WERI-Rb-1 (cell line): Measurements from ENCODE around the gene C18orf32.

Experiments used
- DNase-seq: peaks from one replicate; pipeline ENCODE4 v3.0.0-alpha.2; 2020
- H3K27ac ChIP-seq: fragments of 250-450 bp; sonication (Bioruptor Pico); 2 replicates; pipeline ENCODE4 v1.5.1; 2020; ENCODE audit warnings: mild to moderate bottlenecking, moderate library complexity
- H3K27me3 ChIP-seq: fragments of 250-450 bp; sonication (Bioruptor Pico); 2 replicates; pipeline ENCODE4 v1.5.1; 2021; ENCODE audit warnings: mild to moderate bottlenecking, low read depth, moderate library complexity; ENCODE audit not compliant: insufficient read depth, severe bottlenecking
- H3K36me3 ChIP-seq: fragments of 250-450 bp; sonication (Bioruptor Pico); 2 replicates; pipeline ENCODE4 v1.5.1; 2020; ENCODE audit warnings: mild to moderate bottlenecking, moderate library complexity
- H3K4me3 ChIP-seq: 2 replicates; pipeline ENCODE4 v1.5.1; 2011; ENCODE audit warnings: low read depth, mild to moderate bottlenecking, control low read depth, low read length
- H3K9me3 ChIP-seq: fragments of 250-450 bp; sonication (Bioruptor Pico); 2 replicates; pipeline ENCODE4 v1.5.1; 2021; ENCODE audit warnings: mild to moderate bottlenecking, moderate library complexity; ENCODE audit not compliant: severe bottlenecking
- TF ChIP-seq, protein P1 (sequence below): IDR thresholded peaks from 2 replicates; pipeline ENCODE4 v1.5.1; 2011; ENCODE audit warnings: low read depth, mild to moderate bottlenecking, control low read depth, inconsistent platforms, low read length

Gene C18orf32

DNA sequence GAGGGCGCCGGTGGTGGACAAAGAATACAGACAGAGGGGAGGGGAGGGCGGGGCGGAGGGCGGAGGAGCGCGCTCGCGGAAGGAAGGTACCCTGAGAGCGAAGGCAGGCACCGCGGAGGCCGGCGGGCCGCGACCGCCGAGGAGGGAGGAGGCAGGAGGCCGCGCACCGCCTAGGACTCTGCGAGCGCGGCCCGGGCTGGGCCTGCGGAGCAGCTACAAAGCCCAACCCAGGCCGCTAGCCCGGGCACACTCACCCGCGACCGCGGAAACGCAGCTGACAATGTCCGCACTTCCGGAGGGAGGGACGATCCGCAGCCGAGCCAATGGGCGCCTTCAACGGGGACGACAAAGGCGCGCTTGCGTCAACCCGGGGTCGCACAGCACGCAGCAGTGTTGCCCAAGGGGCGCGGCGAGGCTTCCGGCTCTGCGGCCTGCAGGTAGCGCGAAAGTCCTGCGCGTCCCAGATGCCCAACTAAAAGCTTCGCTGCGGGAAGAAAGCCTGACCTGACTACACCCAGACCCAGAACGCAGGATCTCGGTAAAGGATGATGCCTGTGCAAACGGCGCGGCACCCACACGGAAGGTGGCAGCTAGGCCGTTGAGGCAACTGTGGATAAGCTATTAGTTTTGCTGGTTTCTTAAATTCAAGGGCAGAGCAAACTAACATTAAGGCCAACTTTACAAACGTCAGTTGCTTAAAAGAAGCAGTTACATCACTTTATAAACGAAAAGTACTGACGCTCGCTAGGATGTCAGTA lies at the start of gene C18orf32:
Gene C18orf32 (minus strand): TSS at position 282 of the 758 bp plus-strand sequence. CDS start 3,486 bp downstream, outside the sequence.
- no peaks in the 10 kb centered on the region for H3K9me3 ChIP-seq
- TF ChIP-seq, protein P1, sequence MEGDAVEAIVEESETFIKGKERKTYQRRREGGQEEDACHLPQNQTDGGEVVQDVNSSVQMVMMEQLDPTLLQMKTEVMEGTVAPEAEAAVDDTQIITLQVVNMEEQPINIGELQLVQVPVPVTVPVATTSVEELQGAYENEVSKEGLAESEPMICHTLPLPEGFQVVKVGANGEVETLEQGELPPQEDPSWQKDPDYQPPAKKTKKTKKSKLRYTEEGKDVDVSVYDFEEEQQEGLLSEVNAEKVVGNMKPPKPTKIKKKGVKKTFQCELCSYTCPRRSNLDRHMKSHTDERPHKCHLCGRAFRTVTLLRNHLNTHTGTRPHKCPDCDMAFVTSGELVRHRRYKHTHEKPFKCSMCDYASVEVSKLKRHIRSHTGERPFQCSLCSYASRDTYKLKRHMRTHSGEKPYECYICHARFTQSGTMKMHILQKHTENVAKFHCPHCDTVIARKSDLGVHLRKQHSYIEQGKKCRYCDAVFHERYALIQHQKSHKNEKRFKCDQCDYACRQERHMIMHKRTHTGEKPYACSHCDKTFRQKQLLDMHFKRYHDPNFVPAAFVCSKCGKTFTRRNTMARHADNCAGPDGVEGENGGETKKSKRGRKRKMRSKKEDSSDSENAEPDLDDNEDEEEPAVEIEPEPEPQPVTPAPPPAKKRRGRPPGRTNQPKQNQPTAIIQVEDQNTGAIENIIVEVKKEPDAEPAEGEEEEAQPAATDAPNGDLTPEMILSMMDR = peak; percentile 17; the same call in 1 of the 2 replicates
- peak; percentile 98 for DNase-seq
- H3K4me3 ChIP-seq = peak within 1 kb of the TSS; percentile 93
- no peaks in the 10 kb centered on the region for H3K27me3 ChIP-seq
- H3K36me3 ChIP-seq = peaks cover 67% of the 10 kb centered on the region
- H3K27ac ChIP-seq = peak within 1 kb of the TSS; percentile 91

DNA sequence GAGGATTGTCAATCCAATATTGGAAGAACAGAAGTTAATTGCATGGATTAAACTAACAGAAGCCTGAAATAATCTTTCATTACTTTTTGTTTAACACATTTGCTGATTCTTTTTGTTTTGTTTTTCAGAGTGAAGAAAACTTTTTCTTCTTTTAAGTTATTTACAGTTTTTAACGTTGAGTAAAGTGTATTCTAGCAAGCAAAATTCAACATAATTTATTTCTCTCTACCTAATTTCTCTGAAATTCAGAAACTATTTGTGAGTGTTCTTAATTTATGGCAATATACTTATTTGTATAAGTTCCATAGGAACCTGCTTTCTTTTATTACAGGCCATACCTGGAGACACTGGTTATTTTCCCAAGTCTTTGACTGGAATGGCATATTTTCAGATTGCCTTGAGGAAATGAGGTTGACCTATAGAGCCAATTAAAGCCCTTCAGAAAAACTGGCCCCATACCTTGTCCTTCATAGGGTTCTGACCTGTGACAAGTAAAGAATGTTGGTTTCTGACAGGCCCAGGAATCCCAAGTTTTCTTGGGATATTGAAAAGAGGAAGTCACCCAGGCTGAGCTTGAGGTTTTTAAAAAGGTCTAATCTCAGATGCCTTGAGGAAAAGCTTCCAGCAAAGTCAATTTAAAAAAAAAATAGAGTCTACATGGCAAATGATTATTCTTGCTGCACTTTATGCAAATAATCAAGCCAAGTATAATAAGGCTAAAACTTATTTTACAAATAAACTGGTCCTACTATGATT lies 48.0 kb upstream of the C18orf32 start:
- Histone ChIP-seq H3K27ac (no peak overlapping the region), H3K36me3 (no peaks in the 10 kb centered on the region), H3K27me3 (no peaks in the 10 kb centered on the region), H3K9me3 (peaks cover 8% of the 10 kb centered on the region), H3K4me3 (no peak overlapping the region)
- TF ChIP-seq, protein P1 = no peak
- no peak for DNase-seq

DNA sequence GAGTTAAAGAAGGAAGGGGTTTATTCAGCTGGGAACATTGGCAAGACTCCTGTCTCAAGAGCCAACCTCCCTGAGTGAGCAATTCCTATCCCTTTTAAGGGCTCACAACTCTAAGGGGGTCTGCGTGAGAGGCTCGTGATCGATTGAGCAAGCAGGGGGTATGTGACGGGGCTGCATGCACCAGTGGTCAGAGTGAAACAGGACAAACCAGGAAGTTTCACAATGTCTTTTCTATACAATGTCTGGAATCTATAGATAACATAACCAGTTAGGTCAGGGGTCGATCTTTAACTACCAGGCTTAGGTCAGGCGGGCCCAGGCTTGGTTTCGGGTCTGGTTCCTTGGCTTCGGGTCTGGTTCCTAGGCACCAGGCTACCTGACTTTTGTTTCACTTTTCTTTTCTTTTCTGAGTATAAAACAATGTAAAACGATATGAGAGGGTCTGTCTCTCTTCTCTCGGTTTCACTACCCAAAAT lies 44.7 kb upstream of the C18orf32 start:
- no peaks in the 10 kb centered on the region for H3K36me3 ChIP-seq
- H3K27me3 ChIP-seq = no peaks in the 10 kb centered on the region
- no peak for DNase-seq
- H3K9me3 ChIP-seq = peaks cover 8% of the 10 kb centered on the region
- H3K4me3 ChIP-seq = no peak overlapping the region
- TF ChIP-seq, protein P1 = no peak
- H3K27ac ChIP-seq = no peak overlapping the region

DNA sequence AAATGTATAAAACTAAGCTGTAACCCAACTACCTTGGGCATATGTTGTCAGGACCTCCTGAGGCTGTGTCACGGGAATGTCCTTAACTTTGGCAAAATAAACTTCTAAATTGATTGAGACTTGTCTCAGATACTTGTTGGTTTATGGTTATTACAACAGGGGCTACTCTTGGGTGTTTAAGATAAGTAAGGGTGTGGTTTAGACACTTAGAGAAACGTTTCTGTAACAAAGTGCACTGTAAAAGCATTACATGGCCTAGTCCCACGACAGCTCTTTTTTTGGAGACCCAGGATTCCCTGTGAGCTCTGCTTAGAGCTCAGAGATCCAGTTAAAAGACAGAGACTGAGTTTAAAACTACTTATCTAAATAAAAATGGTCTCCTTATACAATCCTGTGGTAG lies 42.6 kb upstream of the C18orf32 start:
- no peak for DNase-seq
- H3K27me3 ChIP-seq = no peaks in the 10 kb centered on the region
- no peak overlapping the region for H3K4me3 ChIP-seq
- H3K9me3 ChIP-seq = peaks cover 5% of the 10 kb centered on the region
- H3K36me3 ChIP-seq = no peaks in the 10 kb centered on the region
- TF ChIP-seq, protein P1 = no peak
- H3K27ac ChIP-seq = no peak overlapping the region

DNA sequence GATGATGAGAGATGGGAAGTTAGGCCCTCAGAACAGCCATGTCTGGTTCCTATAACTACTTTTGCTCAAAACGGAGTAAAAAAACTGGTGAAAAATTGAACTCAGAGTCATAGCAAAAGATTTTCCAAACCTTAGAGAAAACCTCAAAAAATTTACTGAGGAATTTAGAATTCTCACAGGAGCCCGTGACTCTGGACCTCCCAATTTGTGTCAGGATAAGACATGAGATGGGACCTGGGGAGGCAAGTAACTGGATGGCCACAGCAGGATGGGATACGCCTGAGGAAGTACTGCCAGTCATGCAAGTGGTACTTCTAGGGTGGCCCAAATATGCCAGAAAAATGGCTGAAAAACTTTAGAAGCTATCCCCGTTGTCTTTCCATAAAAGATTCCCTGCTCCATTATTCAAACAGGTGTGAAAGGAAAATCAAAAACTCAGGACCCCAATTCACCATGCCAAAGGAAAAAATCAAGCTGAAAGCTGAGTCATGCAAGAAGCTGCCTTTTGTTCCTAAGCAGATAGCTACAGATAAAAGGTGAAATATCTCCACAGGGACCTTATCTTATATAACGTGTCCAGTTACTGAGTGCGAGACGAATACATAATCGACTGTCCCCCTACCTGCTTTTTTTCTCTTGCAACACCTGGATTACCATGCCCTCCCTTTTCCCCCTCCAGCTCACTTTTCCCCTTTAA lies 40.7 kb upstream of the C18orf32 start:
- no peaks in the 10 kb centered on the region for H3K27me3 ChIP-seq
- H3K4me3 ChIP-seq = no peak overlapping the region
- H3K9me3 ChIP-seq = no peaks in the 10 kb centered on the region
- no peak for DNase-seq
- TF ChIP-seq, protein P1 = no peak
- H3K27ac ChIP-seq = no peak overlapping the region
- H3K36me3 ChIP-seq = no peaks in the 10 kb centered on the region
